ENCODE measurements around the gene EIPR1. TPM values are rescaled to one million over a fixed set of nuclear protein-coding genes. Genes with fewer than 3 reads are reported as not detected.
A peak's percentile ranks its signal among the peaks of the same experiment; 100 is the strongest.

Gene EIPR1
- total and polyA plus RNA-seq, 2 of the 4 experiments (the other 2 are of a cell fraction): 46.5 to 67.4 TPM

- H3K9me3 ChIP-seq (ENCODE audit: control insufficient read depth, insufficient read depth, low read length): no peaks in the 10 kb centered on the region
- intact Hi-C loops (cut with micrococcal nuclease): no loop called here
Observed at GRCh38 chr2:3336844-3337243, 40.8 kb downstream of the EIPR1 start.

More at GRCh38 chr2:3336844-3337243, 40.8 kb downstream of the EIPR1 start:
- no TSS peak for BruUV-seq (replicated peaks)
- no peak overlapping the region for H2BK120ac ChIP-seq (ENCODE audit: low read depth, low read length)
- no peak overlapping the region for H2BK15ac ChIP-seq (ENCODE audit: low read depth, low read length)
- WGBS, 2 experiments (ENCODE audit: extremely low coverage in 2 of 2, insufficient read length in 1 of 2): no CpG with 5 or more reads among the region's 2 CpGs
- H3K27ac ChIP-seq (ENCODE audit: insufficient read depth, low read length): no peak overlapping the region
- H4K91ac ChIP-seq (ENCODE audit: insufficient read depth, low read depth, low read length): no peak overlapping the region
- no peak overlapping the region for H3K4me3 ChIP-seq (ENCODE audit: insufficient read depth, low read depth, low read length)
- no peak overlapping the region for H3K23ac ChIP-seq (ENCODE audit: low read depth, low read length)
- dilution Hi-C loops (cut with HindIII; ENCODE audit: low sequenced_read_pairs, unreplicated experiment) (no loop called here), in situ Hi-C loops (cut with MboI; ENCODE audit: low sequenced_read_pairs) (no loop called here)
- no peak overlapping the region for H2BK20ac ChIP-seq (ENCODE audit: low read depth, low read length)
- peaks cover 4% of the 10 kb centered on the region for H4K20me1 ChIP-seq (ENCODE audit: insufficient read depth, low read length)
- H3K18ac ChIP-seq (ENCODE audit: low read depth, low read length): no peak overlapping the region
- no peak overlapping the region for H2AK5ac ChIP-seq (ENCODE audit: low read depth, low read length)
- no peak overlapping the region for H3K14ac ChIP-seq (replicated peaks; ENCODE audit: low read depth, low read length)
- no peaks in the 10 kb centered on the region for H3K4me1 ChIP-seq (ENCODE audit: control insufficient read depth, insufficient read depth, low read length)
- H3K4me2 ChIP-seq (ENCODE audit: low read depth, low read length): no peak overlapping the region
- H2BK5ac ChIP-seq (ENCODE audit: low read depth, low read length, poor library complexity, severe bottlenecking): peak overlapping the region; percentile 24
- DNase-seq: no peak
- H3K56ac ChIP-seq (ENCODE audit: extremely low read depth, insufficient read depth, low read length): no peak overlapping the region
- peaks cover 8% of the 10 kb centered on the region for H3K36me3 ChIP-seq (ENCODE audit: control insufficient read depth, insufficient read depth, low read length)
- H4K5ac ChIP-seq (ENCODE audit: low read depth, low read length): no peak overlapping the region
- H3K9me1 ChIP-seq (ENCODE audit: insufficient read depth, low read length): peaks cover 9% of the 10 kb centered on the region; the same call in 1 of the 2 replicates
- no peak overlapping the region for H3K9ac ChIP-seq (ENCODE audit: low read depth, low read length)
- no peak overlapping the region for H2AFZ ChIP-seq (replicated peaks; ENCODE audit: low read length, poor library complexity)
- H2AK9ac ChIP-seq (replicated peaks; ENCODE audit: low read depth, low read length, poor library complexity): no peak overlapping the region
- no peak for ATAC-seq (ENCODE audit: low read depth)
- peaks cover 0 to 11% of the 10 kb centered on the region in 2 experiments; a peak in 1 of 4 replicates for H3K79me1 ChIP-seq (ENCODE audit: low read depth in 1 of 2, low read length in 2 of 2)
- CTCF ChIA-PET: no interaction called here
- no peaks in the 10 kb centered on the region for H3K27me3 ChIP-seq (ENCODE audit: control insufficient read depth, insufficient read depth, low read length)
- TF ChIP-seq MXI1 (IDR thresholded peaks at IDR 0.05; ENCODE audit: borderline replicate concordance, low read depth, low read length) (no peak), RAD21 (IDR thresholded peaks at IDR 0.05; ENCODE audit: low read length) (no peak), SMC3 (IDR thresholded peaks at IDR 0.05; ENCODE audit: low read depth, low read length) (no peak), RCOR1 (IDR thresholded peaks at IDR 0.05; ENCODE audit: insufficient replicate concordance, low read length) (no peak), CTCF (conservative IDR thresholded peaks at IDR 0.05; ENCODE audit: low read depth, low read length) (no peak), CHD1 (IDR thresholded peaks at IDR 0.05; ENCODE audit: low read depth, low read length) (no peak), NFE2L2 (IDR thresholded peaks at IDR 0.05; ENCODE audit: low read depth, low read length) (no peak), MAFK (IDR thresholded peaks at IDR 0.05; ENCODE audit: low read depth, low read length) (no peak), USF2 (IDR thresholded peaks at IDR 0.05; ENCODE audit: low read depth, low read length) (no peak), MAZ (IDR thresholded peaks at IDR 0.05; ENCODE audit: borderline replicate concordance, low read depth, low read length) (no peak), FOS (IDR thresholded peaks at IDR 0.05; ENCODE audit: low read depth, low read length) (no peak), ELK1 (IDR thresholded peaks at IDR 0.05; ENCODE audit: borderline replicate concordance, low read depth, low read length) (no peak), CEBPB (IDR thresholded peaks at IDR 0.05; ENCODE audit: low read depth, low read length) (no peak), RFX5 (IDR thresholded peaks at IDR 0.05; ENCODE audit: low read depth, low read length) (no peak), POLR2A (IDR thresholded peaks at IDR 0.05; ENCODE audit: low read depth, low read length) (no peak), BHLHE40 (IDR thresholded peaks at IDR 0.05; ENCODE audit: low read depth, low read length) (no peak)
- POLR2A ChIA-PET (ENCODE audit: unreplicated experiment): no interaction called here
- H4K8ac ChIP-seq (ENCODE audit: low read depth in 2 of 2, low read length in 2 of 2): no peak overlapping the region
- H3K4ac ChIP-seq (ENCODE audit: low read depth, low read length): no peak overlapping the region

All from IMR-90 (cell line).